ENCODE results near the gene CC2D1B.

CC2D1B gene

GRCh38 chr1:52358851-52359497, 7.0 kb downstream of the CC2D1B start:
- DNase-seq: no peak

- no peak for DNase-seq
Measured at GRCh38 chr1:52357397-52357796, 8.6 kb downstream of the CC2D1B start.

- no peak for DNase-seq
Measured at GRCh38 chr1:52356818-52357355, 9.1 kb downstream of the CC2D1B start.

GRCh38 chr1:52355847-52356505, 10.0 kb downstream of the CC2D1B start:
- DNase-seq: no peak

- DNase-seq: no peak
Measured at GRCh38 chr1:52355436-52355835, 10.6 kb downstream of the CC2D1B start.

- no peak for DNase-seq
Measured at GRCh38 chr1:52352690-52353089, 13.3 kb downstream of the CC2D1B start.

GRCh38 chr1:52348704-52349300, 17.2 kb downstream of the CC2D1B start:
- no peak for DNase-seq

- DNase-seq: no peak
Measured at GRCh38 chr1:52346653-52347052, 19.4 kb downstream of the CC2D1B start.

- no peak for DNase-seq
Measured at GRCh38 chr1:52345252-52345651, 20.8 kb downstream of the CC2D1B start.

GRCh38 chr1:52343979-52344378, 22.0 kb downstream of the CC2D1B start:
- no peak for DNase-seq

- no peak for DNase-seq
Measured at GRCh38 chr1:52341655-52342260, 24.2 kb downstream of the CC2D1B start.

GRCh38 chr1:52337439-52337838, 28.6 kb downstream of the CC2D1B start:
- no peak for DNase-seq

GRCh38 chr1:52334906-52335528, 31.0 kb downstream of the CC2D1B start:
- no peak for DNase-seq

- no peak for DNase-seq
Measured at GRCh38 chr1:52332411-52332810, 33.6 kb downstream of the CC2D1B start.

GRCh38 chr1:52328615-52329014, 37.4 kb downstream of the CC2D1B start:
- DNase-seq: no peak

- no peak for DNase-seq
Measured at GRCh38 chr1:52325786-52326185, 40.2 kb downstream of the CC2D1B start.

GRCh38 chr1:52323731-52324130, 42.3 kb downstream of the CC2D1B start:
- no peak for DNase-seq

GRCh38 chr1:52321061-52321460, 44.9 kb downstream of the CC2D1B start:
- DNase-seq: no peak

GRCh38 chr1:52306227-52307006, 59.6 kb downstream of the CC2D1B start:
- no peak for DNase-seq

GRCh38 chr1:52305417-52306226, 60.4 kb downstream of the CC2D1B start:
- DNase-seq: no peak

Measured in NCI-H2081 treated with DMSO at 0.1 percent for 48 hours (cell line).